ENCODE data around the gene PGA5. TPM values are rescaled to one million over a fixed set of nuclear protein-coding genes. Genes with fewer than 3 reads are reported as not detected.

Gene PGA5
- total RNA-seq, 1 experiment from 2014 or later: 0.33 TPM

DNA sequence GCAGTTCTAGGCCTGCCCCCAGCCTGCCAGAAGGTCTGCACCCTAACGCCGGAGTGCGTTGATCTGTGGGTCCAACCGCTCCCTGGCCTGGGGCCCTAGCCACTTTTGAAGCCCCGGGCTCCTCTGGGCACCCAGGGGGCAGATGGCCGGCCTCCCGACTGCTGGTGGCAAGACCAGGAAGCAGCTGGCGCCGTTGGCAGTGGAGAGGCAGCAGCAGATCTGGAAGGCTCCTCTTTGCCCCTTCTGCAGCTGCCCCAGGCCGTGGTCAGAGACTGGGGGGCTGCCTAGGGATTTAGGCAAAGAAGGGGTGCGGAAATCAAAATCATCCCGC is 54.6 kb downstream of the PGA5 start:
- TF ChIP-seq, protein P1, sequence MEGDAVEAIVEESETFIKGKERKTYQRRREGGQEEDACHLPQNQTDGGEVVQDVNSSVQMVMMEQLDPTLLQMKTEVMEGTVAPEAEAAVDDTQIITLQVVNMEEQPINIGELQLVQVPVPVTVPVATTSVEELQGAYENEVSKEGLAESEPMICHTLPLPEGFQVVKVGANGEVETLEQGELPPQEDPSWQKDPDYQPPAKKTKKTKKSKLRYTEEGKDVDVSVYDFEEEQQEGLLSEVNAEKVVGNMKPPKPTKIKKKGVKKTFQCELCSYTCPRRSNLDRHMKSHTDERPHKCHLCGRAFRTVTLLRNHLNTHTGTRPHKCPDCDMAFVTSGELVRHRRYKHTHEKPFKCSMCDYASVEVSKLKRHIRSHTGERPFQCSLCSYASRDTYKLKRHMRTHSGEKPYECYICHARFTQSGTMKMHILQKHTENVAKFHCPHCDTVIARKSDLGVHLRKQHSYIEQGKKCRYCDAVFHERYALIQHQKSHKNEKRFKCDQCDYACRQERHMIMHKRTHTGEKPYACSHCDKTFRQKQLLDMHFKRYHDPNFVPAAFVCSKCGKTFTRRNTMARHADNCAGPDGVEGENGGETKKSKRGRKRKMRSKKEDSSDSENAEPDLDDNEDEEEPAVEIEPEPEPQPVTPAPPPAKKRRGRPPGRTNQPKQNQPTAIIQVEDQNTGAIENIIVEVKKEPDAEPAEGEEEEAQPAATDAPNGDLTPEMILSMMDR (conservative IDR thresholded peaks at IDR 0.05): no peak
- peak overlapping the region; percentile 77 to 81 for H3K4me3 Mint-ChIP-seq

More for the DNA sequence above, 54.6 kb downstream of the PGA5 start:
- Histone ChIP-seq H3K9ac (ENCODE audit: extremely low read depth, insufficient read length, low read length) (no peak overlapping the region), H3K27me3 (ENCODE audit: insufficient read depth, low read length) (peaks cover 3% of the 10 kb centered on the region; the same call in 1 of the 2 replicates), H4K91ac (ENCODE audit: insufficient read length, low read depth, low read length) (no peak overlapping the region), H3K79me2 (ENCODE audit: insufficient read depth, low read length) (no peaks in the 10 kb centered on the region), H3K23ac (ENCODE audit: insufficient read length, low read depth, low read length) (no peak overlapping the region), H3K14ac (ENCODE audit: insufficient read depth, low read length) (0 out of 2 replicates have a peak overlapping the region, but pooled peaks have one; percentile 58), H3K4ac (ENCODE audit: low read depth, low read length) (no peak overlapping the region), H2AK5ac (ENCODE audit: insufficient read length, low read length) (no peak overlapping the region), H2BK20ac (ENCODE audit: low read depth, low read length, poor library complexity, severe bottlenecking) (no peak overlapping the region), H3K18ac (ENCODE audit: insufficient read length, low read depth, low read length) (no peak overlapping the region), H2BK120ac (ENCODE audit: low read depth, low read length, poor library complexity, severe bottlenecking) (no peak overlapping the region), H2BK15ac (ENCODE audit: low read depth, low read length) (no peak overlapping the region), H3K79me1 (ENCODE audit: insufficient read depth, low read depth, low read length, poor library complexity, severe bottlenecking) (no peaks in the 10 kb centered on the region), H3K56ac (ENCODE audit: insufficient read length, low read depth, low read length) (no peak overlapping the region), H2AFZ (ENCODE audit: low read length) (no peak overlapping the region), H4K5ac (ENCODE audit: insufficient read length, low read depth, low read length) (no peak overlapping the region), H3K23me2 (ENCODE audit: insufficient read length, low read depth, low read length, poor library complexity, severe bottlenecking) (peaks cover 14% of the 10 kb centered on the region), H3K9me3 (ENCODE audit: control insufficient read depth, low read depth, low read length) (no peaks in the 10 kb centered on the region), H4K20me1 (ENCODE audit: control insufficient read depth, insufficient read depth, insufficient read length) (no peaks in the 10 kb centered on the region), H3T11ph (ENCODE audit: low read length) (no peak overlapping the region), H4K8ac (replicated peaks; ENCODE audit: insufficient read length, low read depth, low read length) (no peak overlapping the region), H3K4me2 (ENCODE audit: insufficient read depth, insufficient read length, low read length) (peak overlapping the region; percentile 59), H3K27ac (ENCODE audit: insufficient read length, low read depth, low read length) (no peak overlapping the region), H3K4me1 (ENCODE audit: insufficient read depth, low read length) (no peaks in the 10 kb centered on the region), H2BK5ac (ENCODE audit: insufficient read length, low read length) (no peak overlapping the region), H2BK12ac (ENCODE audit: insufficient read length, low read depth, low read length) (no peak overlapping the region)
- H3K36me3 Mint-ChIP-seq (ENCODE audit: insufficient read depth in 1 of 3, low read depth in 3 of 3): peaks cover 8 to 40% (median 27%) of the 10 kb centered on the region in 3 experiments; a peak in 6 of 7 replicates
- H3K4me1 Mint-ChIP-seq: peaks cover 28 to 35% of the 10 kb centered on the region in 2 experiments
- WGBS (ENCODE audit: extremely low coverage, insufficient read length, low lambda C conversion rate): no CpG with 5 or more reads among the region's 12 CpGs
- no peak for DNase-seq
- H3K9me3 Mint-ChIP-seq: no peaks in the 10 kb centered on the region
- no peak overlapping the region for H3K27ac Mint-ChIP-seq
- peaks cover 16% of the 10 kb centered on the region for H3K27me3 Mint-ChIP-seq (ENCODE audit: low read depth)
